ENCODE measurements around the gene SLC9A3.

- TF ChIP-seq CTCF (IDR thresholded peaks at IDR 0.05) = no peak
- no peak for TF ChIP-seq POLR2A (IDR thresholded peaks at IDR 0.05)
Measured at GRCh38 chr5:501831-502184, 22.4 kb downstream of the SLC9A3 start.

All from uterus (tissue), 2 donors.